HUES48 (cell line): Measurements from ENCODE around the gene SAMSN1.

Experiments
- H3K27ac ChIP-seq: one replicate; pipeline ENCODE4 v1.7.0; 2013; ENCODE audit warnings: low read depth, low read length, inconsistent platforms
- H3K27me3 ChIP-seq: 2 replicates; pipeline ENCODE4 v1.6.1; 2013; ENCODE audit warnings: mild to moderate bottlenecking, low read length; ENCODE audit not compliant: control insufficient read depth, insufficient read depth
- H3K36me3 ChIP-seq: 2 replicates; pipeline ENCODE4 v1.6.1; 2013; ENCODE audit warnings: low read length; ENCODE audit not compliant: control insufficient read depth, insufficient read depth
- H3K4me1 ChIP-seq: 2 replicates; pipeline ENCODE4 v1.6.1; 2013; ENCODE audit warnings: mild to moderate bottlenecking, low read length; ENCODE audit not compliant: control insufficient read depth, insufficient read depth
- H3K4me3 ChIP-seq: 2 replicates; pipeline ENCODE4 v1.5.1; 2013; ENCODE audit warnings: mild to moderate bottlenecking, low read depth, low read length
- H3K9ac ChIP-seq: 2 replicates; pipeline ENCODE4 v1.6.1; 2013; ENCODE audit warnings: mild to moderate bottlenecking, low read depth, low read length, moderate library complexity
- H3K9me3 ChIP-seq: 2 replicates; pipeline ENCODE4 v1.6.1; 2013; ENCODE audit warnings: low read length; ENCODE audit not compliant: control insufficient read depth, insufficient read depth

The SAMSN1 gene

DNA sequence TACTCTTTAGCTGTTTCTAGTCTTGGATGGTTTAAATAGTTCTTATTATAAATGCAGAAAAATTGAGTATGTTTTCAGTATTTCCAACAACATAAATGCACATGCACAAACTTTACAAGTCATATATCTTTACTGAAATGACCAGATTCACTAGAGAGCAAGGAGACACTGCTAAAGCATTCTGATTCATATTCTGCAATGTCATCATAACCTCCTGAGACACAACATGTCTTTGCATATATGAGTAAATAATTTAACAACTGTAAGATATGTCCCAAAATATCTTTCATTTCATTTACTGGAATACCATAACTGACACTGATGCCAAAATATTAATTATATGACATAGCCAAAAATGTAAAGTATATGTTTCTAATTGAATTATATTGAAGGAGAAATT, 16.8 kb upstream of the SAMSN1 start:
- peaks cover 8% of the 10 kb centered on the region for H3K9me3 ChIP-seq
- no peaks in the 10 kb centered on the region for H3K36me3 ChIP-seq
- no peak overlapping the region for H3K9ac ChIP-seq
- no peaks in the 10 kb centered on the region for H3K27me3 ChIP-seq
- H3K4me1 ChIP-seq: no peaks in the 10 kb centered on the region
- H3K4me3 ChIP-seq: no peak overlapping the region
- H3K27ac ChIP-seq: no peak overlapping the region

- H3K9ac ChIP-seq: no peak overlapping the region
- no peaks in the 10 kb centered on the region for H3K27me3 ChIP-seq
- H3K9me3 ChIP-seq: peaks cover 8% of the 10 kb centered on the region
- no peak overlapping the region for H3K4me3 ChIP-seq
- H3K36me3 ChIP-seq: no peaks in the 10 kb centered on the region
- H3K4me1 ChIP-seq: no peaks in the 10 kb centered on the region
- no peak overlapping the region for H3K27ac ChIP-seq
Measured at GRCh38 chr21:14560555-14560954, 14.4 kb upstream of the SAMSN1 start.

DNA sequence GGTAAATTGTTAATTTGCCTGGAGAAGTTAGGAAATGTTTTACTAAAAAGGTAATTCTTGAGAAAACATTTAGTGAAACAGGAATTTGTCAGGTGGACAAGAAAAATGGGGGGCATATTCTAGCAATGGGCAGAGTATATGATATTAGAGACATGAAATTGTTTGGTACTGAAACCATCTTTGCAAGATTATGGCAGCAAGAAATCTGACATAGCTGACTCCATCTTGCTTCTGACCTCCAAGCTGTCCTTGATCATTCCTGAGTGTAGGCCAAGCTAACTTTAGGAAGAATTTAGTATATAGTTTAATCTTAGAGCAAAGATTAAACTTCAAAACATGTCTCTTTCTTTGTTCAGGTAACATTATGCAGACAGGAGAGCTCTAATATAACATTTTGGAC, 14.0 kb upstream of the SAMSN1 start:
- no peaks in the 10 kb centered on the region for H3K4me1 ChIP-seq
- no peaks in the 10 kb centered on the region for H3K27me3 ChIP-seq
- no peak overlapping the region for H3K9ac ChIP-seq
- no peaks in the 10 kb centered on the region for H3K36me3 ChIP-seq
- H3K9me3 ChIP-seq: peaks cover 8% of the 10 kb centered on the region
- no peak overlapping the region for H3K27ac ChIP-seq
- no peak overlapping the region for H3K4me3 ChIP-seq

DNA sequence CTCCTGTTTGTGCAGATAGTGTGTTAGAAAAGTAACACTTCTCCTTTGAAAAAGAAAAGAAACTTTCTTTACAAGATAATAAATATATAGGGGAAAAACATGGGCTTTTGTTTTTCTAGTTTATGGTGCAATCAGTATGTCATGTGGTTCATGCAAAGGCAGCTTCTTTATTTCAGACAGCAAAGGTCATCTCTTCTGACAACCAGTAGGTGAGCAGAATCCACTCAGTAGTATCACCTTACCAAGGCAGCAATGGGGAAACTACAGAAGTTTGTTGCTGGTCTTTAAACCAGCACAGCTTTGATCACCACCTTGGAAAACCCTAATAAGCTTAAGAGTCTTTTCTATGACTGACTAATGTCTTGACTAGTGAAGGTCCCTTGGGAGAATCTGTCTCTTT, 13.0 kb upstream of the SAMSN1 start:
- H3K27me3 ChIP-seq: no peaks in the 10 kb centered on the region
- H3K4me3 ChIP-seq: no peak overlapping the region
- H3K4me1 ChIP-seq: peaks cover 4% of the 10 kb centered on the region; the same call in 1 of the 2 replicates
- H3K9ac ChIP-seq: no peak overlapping the region
- no peak overlapping the region for H3K27ac ChIP-seq
- H3K36me3 ChIP-seq: no peaks in the 10 kb centered on the region
- H3K9me3 ChIP-seq: peaks cover 8% of the 10 kb centered on the region

DNA sequence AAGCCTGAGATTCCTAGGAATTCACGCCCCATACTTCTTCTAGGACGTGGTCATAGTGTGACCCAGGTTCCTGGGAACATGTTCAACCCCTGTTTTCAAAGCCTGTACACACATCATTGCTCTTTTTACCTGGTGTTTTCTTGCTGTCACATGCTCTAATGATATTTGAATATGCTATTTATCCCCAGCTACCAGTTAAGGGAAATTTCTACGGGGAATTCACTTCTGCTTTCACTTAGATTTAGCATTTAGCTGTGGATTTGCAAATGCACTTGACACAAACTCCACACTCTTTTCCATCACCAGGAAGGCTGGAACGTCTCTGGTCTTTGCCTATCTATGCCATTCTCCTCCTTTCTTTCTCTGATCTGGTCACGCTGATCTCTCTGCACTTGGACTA, 11.3 kb upstream of the SAMSN1 start:
- Histone ChIP-seq H3K4me3 (no peak overlapping the region), H3K36me3 (no peaks in the 10 kb centered on the region), H3K9me3 (peaks cover 8% of the 10 kb centered on the region), H3K9ac (no peak overlapping the region), H3K27ac (no peak overlapping the region), H3K4me1 (peaks cover 4% of the 10 kb centered on the region; the same call in 1 of the 2 replicates), H3K27me3 (no peaks in the 10 kb centered on the region)

- no peaks in the 10 kb centered on the region for H3K36me3 ChIP-seq
- no peak overlapping the region for H3K27ac ChIP-seq
- H3K9me3 ChIP-seq: no peaks in the 10 kb centered on the region
- peaks cover 8% of the 10 kb centered on the region for H3K4me1 ChIP-seq
- no peak overlapping the region for H3K9ac ChIP-seq
- H3K4me3 ChIP-seq: no peak overlapping the region
- no peaks in the 10 kb centered on the region for H3K27me3 ChIP-seq
Measured at GRCh38 chr21:14554948-14555347, 8.8 kb upstream of the SAMSN1 start.

DNA sequence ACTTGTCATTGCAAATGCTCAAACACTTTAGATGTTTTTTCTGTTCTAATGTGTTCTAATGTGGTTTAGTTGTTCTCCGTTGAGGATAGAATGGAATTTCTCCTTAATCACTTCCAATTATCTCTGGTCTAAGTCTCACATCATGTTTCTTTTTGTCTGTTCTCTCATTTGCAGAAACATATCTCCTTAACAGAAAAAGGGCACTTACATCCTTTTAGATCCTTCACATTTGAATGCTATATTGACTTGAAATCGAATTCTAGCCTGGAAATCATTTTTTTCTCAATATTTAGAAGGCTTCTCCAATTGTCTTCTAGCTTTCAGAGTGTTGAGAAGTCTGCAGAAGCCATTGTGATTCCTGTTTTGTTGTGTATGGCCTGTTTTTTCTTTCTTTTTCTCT, 7.3 kb upstream of the SAMSN1 start:
- no peak overlapping the region for H3K4me3 ChIP-seq
- no peak overlapping the region for H3K9ac ChIP-seq
- peaks cover 8% of the 10 kb centered on the region for H3K4me1 ChIP-seq
- H3K27ac ChIP-seq: no peak overlapping the region
- H3K9me3 ChIP-seq: no peaks in the 10 kb centered on the region
- H3K27me3 ChIP-seq: no peaks in the 10 kb centered on the region
- H3K36me3 ChIP-seq: no peaks in the 10 kb centered on the region

DNA sequence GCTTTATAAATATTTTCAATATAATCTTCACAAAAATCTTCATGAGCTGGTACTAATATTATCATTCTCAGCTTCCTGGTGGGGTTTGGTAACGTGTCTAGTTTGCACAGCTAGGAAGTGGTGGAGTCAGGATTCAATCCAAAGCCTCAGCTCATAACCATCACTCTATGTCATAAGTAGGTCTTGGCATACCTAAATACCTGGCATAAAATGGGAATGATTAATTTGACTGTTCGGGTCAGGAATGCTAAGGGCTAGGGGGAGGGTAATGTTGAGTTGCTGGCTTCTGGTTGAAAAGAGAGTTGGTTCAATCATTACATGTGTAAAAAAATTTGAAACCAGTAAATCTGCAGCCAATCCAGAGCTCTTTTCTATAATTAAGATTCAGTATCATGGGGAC, 5.6 kb upstream of the SAMSN1 start:
- Histone ChIP-seq H3K9ac (no peak overlapping the region), H3K27ac (no peak overlapping the region), H3K36me3 (no peaks in the 10 kb centered on the region), H3K9me3 (no peaks in the 10 kb centered on the region), H3K4me3 (no peak overlapping the region), H3K4me1 (peaks cover 8% of the 10 kb centered on the region), H3K27me3 (no peaks in the 10 kb centered on the region)

- no peak overlapping the region for H3K27ac ChIP-seq
Measured at GRCh38 chr21:14550135-14550534, 4.0 kb upstream of the SAMSN1 start.

GRCh38 chr21:14548779-14549178, 2.7 kb upstream of the SAMSN1 start:
- Histone ChIP-seq H3K9me3 (no peaks in the 10 kb centered on the region), H3K36me3 (no peaks in the 10 kb centered on the region), H3K4me3 (no peak overlapping the region), H3K27ac (no peak overlapping the region), H3K4me1 (peaks cover 3% of the 10 kb centered on the region; the same call in 1 of the 2 replicates), H3K27me3 (no peaks in the 10 kb centered on the region), H3K9ac (no peak overlapping the region)

More at GRCh38 chr21:14550135-14550534, 4.0 kb upstream of the SAMSN1 start:
- Histone ChIP-seq H3K9me3 (no peaks in the 10 kb centered on the region), H3K36me3 (no peaks in the 10 kb centered on the region), H3K4me3 (no peak overlapping the region), H3K9ac (no peak overlapping the region), H3K4me1 (peaks cover 8% of the 10 kb centered on the region), H3K27me3 (no peaks in the 10 kb centered on the region)

- Histone ChIP-seq H3K9ac (no peak overlapping the region), H3K27ac (no peak overlapping the region), H3K36me3 (no peaks in the 10 kb centered on the region), H3K4me3 (no peak overlapping the region), H3K9me3 (no peaks in the 10 kb centered on the region), H3K27me3 (no peaks in the 10 kb centered on the region), H3K4me1 (peaks cover 3% of the 10 kb centered on the region; the same call in 1 of the 2 replicates)
Measured at GRCh38 chr21:14547834-14548513, 1.9 kb upstream of the SAMSN1 start.
